Tibial nerve (tissue), 4 donors: Measurements from ENCODE around the gene MYO15B.

Source experiments
- CTCF ChIP-seq, 5 experiments: fragments of 200-600 bp in 3 of 5; fragments of 450-650 bp in 2 of 5; sonication (generic) in 3 of 5; IDR thresholded peaks; one replicate each; pipeline ENCODE4 v1.5.1; 2016 to 2019; ENCODE audit warnings: antibody characterized with exemption in 5 of 5, mild to moderate bottlenecking in 3 of 5, moderate library complexity in 2 of 5
- EP300 ChIP-seq, 2 donors: sonication (generic); formaldehyde crosslinking; IDR thresholded peaks; one replicate each; pipeline ENCODE4 v1.6.1; 2017; ENCODE audit warnings: antibody characterized with exemption in 2 of 2, mild to moderate bottlenecking in 1 of 2

- TF ChIP-seq CTCF (IDR thresholded peaks at IDR 0.05) (no peak), EP300 (IDR thresholded peaks at IDR 0.05) (no peak)
Observed at GRCh38 chr17:75614556-75615270, 27.1 kb downstream of the MYO15B start.
